GM10248 (cell line): Measurements from ENCODE around the gene MRPL34.

Source experiments
- CTCF ChIA-PET: fragments of 300-600 bp; sonication (Branson Sonifier 250); formaldehyde crosslinking; extraction: SDS; loops from one replicate; lab custom pipeline; 2021; ENCODE audit warnings: antibody characterized with exemption; lab: Yijun Ruan, JAX
- POLR2A ChIA-PET: fragments of 350-650 bp; sonication (Branson Sonifier 250); formaldehyde crosslinking; extraction: SDS; loops from one replicate; lab custom pipeline; 2020; ENCODE audit warnings: antibody characterized with exemption; lab: Yijun Ruan, JAX
- DNase-seq: peaks from one replicate; pipeline ENCODE4 v3.0.0; 2012; ENCODE audit errors: extremely low spot score
- TF ChIP-seq, protein P1 (sequence below): IDR thresholded peaks from 2 replicates; pipeline ENCODE4 v1.5.1; 2012; ENCODE audit warnings: mild to moderate bottlenecking, low read depth; ENCODE audit errors: extremely low read depth, missing control alignments, control extremely low read depth

Gene MRPL34

DNA sequence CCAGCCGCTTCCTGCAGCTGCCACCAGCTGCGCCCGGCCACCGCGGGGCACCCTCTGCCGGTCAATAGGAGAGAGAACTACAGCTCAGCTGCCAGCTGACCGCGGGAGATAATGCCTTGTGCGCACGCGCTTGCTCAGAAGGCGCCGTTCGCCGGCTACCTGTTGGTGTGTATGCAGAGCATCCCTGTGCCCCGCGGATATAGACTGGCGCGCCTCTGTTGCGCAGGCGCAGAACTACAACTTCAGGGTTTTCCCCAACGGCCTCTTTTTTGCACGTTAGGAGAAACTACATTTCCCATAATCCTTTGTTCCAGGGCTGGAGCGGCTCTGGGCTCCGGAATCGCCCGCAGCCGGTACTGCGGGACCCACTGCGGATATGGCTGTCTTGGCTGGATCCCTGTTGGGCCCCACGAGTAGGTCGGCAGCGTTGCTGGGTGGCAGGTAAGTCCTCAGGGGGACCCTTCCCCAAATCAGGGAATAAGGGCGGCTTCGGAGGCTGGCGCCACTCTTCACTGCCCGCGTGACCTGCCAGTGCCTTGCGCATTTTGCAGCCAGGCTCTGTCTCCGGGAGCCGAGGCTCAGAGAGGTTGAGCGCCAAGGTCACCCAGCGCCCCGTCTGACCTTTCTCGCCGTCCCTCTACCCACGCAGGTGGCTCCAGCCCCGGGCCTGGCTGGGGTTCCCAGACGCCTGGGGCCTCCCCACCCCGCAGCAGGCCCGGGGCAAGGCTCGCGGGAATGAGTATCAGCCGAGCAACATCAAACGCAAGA, at the start of gene MRPL34:
Gene MRPL34 (plus strand): TSS at position 356 of the 768 bp plus-strand sequence. CDS start 21 bp downstream, at position 377.
- CTCF ChIA-PET: interaction anchor here (0.8 to 4.3 kb wide), 17 partner anchors 9 to 238 kb away, joined by 3 to 51 read pairs (median 4); partner anchors contain the start of gene ANO8
- POLR2A ChIA-PET: interaction anchor here (0.6 to 0.7 kb wide), 3 partner anchors 191 to 801 kb away, joined by 3 to 4 read pairs (median 3); no protein-coding TSS in a partner anchor
- TF ChIP-seq, protein P1, sequence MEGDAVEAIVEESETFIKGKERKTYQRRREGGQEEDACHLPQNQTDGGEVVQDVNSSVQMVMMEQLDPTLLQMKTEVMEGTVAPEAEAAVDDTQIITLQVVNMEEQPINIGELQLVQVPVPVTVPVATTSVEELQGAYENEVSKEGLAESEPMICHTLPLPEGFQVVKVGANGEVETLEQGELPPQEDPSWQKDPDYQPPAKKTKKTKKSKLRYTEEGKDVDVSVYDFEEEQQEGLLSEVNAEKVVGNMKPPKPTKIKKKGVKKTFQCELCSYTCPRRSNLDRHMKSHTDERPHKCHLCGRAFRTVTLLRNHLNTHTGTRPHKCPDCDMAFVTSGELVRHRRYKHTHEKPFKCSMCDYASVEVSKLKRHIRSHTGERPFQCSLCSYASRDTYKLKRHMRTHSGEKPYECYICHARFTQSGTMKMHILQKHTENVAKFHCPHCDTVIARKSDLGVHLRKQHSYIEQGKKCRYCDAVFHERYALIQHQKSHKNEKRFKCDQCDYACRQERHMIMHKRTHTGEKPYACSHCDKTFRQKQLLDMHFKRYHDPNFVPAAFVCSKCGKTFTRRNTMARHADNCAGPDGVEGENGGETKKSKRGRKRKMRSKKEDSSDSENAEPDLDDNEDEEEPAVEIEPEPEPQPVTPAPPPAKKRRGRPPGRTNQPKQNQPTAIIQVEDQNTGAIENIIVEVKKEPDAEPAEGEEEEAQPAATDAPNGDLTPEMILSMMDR: peak; percentile 74
- peak; percentile 89 for DNase-seq

GRCh38 chr19:17256130-17256529, 49.5 kb upstream of the MRPL34 start:
- TF ChIP-seq, protein P1: no peak
- POLR2A ChIA-PET: no interaction called here
- DNase-seq: no peak
- CTCF ChIA-PET: interaction anchor here (0.7 to 2.5 kb wide), 6 partner anchors 9 to 189 kb away, joined by 3 to 13 read pairs (median 4); partner anchors contain the start of gene USHBP1

- ChIA-PET POLR2A (no interaction called here), CTCF (interaction anchor here (1.0 to 5.2 kb wide), 14 partner anchors 8 to 207 kb away, joined by 3 to 55 read pairs (median 9); partner anchors contain the start of genes ANKLE1, BABAM1, MRPL34 and USE1)
- TF ChIP-seq, protein P1: no peak
- no peak for DNase-seq
Measured at GRCh38 chr19:17259118-17259780, 46.4 kb upstream of the MRPL34 start.

GRCh38 chr19:17259934-17260333, 45.7 kb upstream of the MRPL34 start:
- no peak for DNase-seq
- CTCF ChIA-PET: interaction anchor here (0.6 to 5.2 kb wide), 27 partner anchors 9 to 206 kb away, joined by 3 to 55 read pairs (median 5); partner anchors contain the start of genes ANKLE1, CCDC194, MRPL34 and USE1
- POLR2A ChIA-PET: interaction anchor here (1.1 kb wide), 1 partner anchor 1019 kb away, joined by 3 read pairs; no protein-coding TSS in a partner anchor
- TF ChIP-seq, protein P1: no peak

- ChIA-PET CTCF (interaction anchor here (0.6 to 5.2 kb wide), 26 partner anchors 10 to 205 kb away, joined by 3 to 55 read pairs (median 4); partner anchors contain the start of genes ANKLE1, CCDC194, MRPL34 and USE1), POLR2A (interaction anchor here (0.7 to 1.1 kb wide), 2 partner anchors 13 to 1018 kb away, joined by 3 to 6 read pairs; no protein-coding TSS in a partner anchor)
- TF ChIP-seq, protein P1: peak; percentile 92
- peak; percentile 94 for DNase-seq
Measured at GRCh38 chr19:17260842-17261325, 44.8 kb upstream of the MRPL34 start.

- CTCF ChIA-PET: interaction anchor here (0.6 to 5.2 kb wide), 6 partner anchors 12 to 502 kb away, joined by 3 to 55 read pairs (median 4); partner anchors contain the start of gene ANKLE1
- no peak for DNase-seq
- TF ChIP-seq, protein P1: no peak
- POLR2A ChIA-PET: interaction anchor here (0.7 kb wide), 1 partner anchor 20 kb away, joined by 4 read pairs; no protein-coding TSS in a partner anchor
Measured at GRCh38 chr19:17262557-17262956, 43.1 kb upstream of the MRPL34 start.
